GM13976 (cell line): ENCODE results near the gene DEGS2.

Experiments used
- DNase-seq: peaks from one replicate; pipeline ENCODE4 v3.0.0; 2012; ENCODE audit warnings: low spot score
- in situ Hi-C: fragments of 300-500 bp; cut with MboI; formaldehyde crosslinking; loops from one replicate; pipeline ENCODE4 v1.12.0; 2022; ENCODE audit warnings: low sequenced_read_pairs, mixed read lengths, inconsistent platforms; ENCODE audit not compliant: unreplicated experiment
- TF ChIP-seq, protein P1 (sequence below): IDR thresholded peaks from 2 replicates; pipeline ENCODE4 v1.5.1; 2012; ENCODE audit warnings: borderline replicate concordance, mild to moderate bottlenecking; ENCODE audit not compliant: insufficient read depth; ENCODE audit errors: extremely low read depth, missing control alignments, control extremely low read depth

Gene DEGS2

GRCh38 chr14:100103250-100104005, 56.0 kb downstream of the DEGS2 start:
- in situ Hi-C loops, result no loop called here

GRCh38 chr14:100102156-100102785, 57.2 kb downstream of the DEGS2 start:
- TF ChIP-seq, protein P1, sequence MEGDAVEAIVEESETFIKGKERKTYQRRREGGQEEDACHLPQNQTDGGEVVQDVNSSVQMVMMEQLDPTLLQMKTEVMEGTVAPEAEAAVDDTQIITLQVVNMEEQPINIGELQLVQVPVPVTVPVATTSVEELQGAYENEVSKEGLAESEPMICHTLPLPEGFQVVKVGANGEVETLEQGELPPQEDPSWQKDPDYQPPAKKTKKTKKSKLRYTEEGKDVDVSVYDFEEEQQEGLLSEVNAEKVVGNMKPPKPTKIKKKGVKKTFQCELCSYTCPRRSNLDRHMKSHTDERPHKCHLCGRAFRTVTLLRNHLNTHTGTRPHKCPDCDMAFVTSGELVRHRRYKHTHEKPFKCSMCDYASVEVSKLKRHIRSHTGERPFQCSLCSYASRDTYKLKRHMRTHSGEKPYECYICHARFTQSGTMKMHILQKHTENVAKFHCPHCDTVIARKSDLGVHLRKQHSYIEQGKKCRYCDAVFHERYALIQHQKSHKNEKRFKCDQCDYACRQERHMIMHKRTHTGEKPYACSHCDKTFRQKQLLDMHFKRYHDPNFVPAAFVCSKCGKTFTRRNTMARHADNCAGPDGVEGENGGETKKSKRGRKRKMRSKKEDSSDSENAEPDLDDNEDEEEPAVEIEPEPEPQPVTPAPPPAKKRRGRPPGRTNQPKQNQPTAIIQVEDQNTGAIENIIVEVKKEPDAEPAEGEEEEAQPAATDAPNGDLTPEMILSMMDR, result no peak
- in situ Hi-C loops, result no loop called here

More at GRCh38 chr14:100103250-100104005, 56.0 kb downstream of the DEGS2 start:
- TF ChIP-seq, protein P1, result no peak
- no peak for DNase-seq

GRCh38 chr14:100100032-100100703, 59.3 kb downstream of the DEGS2 start:
- no peak for DNase-seq
- in situ Hi-C loops, result no loop called here
- TF ChIP-seq, protein P1, result no peak

More at GRCh38 chr14:100102156-100102785, 57.2 kb downstream of the DEGS2 start:
- DNase-seq, result no peak

DNA sequence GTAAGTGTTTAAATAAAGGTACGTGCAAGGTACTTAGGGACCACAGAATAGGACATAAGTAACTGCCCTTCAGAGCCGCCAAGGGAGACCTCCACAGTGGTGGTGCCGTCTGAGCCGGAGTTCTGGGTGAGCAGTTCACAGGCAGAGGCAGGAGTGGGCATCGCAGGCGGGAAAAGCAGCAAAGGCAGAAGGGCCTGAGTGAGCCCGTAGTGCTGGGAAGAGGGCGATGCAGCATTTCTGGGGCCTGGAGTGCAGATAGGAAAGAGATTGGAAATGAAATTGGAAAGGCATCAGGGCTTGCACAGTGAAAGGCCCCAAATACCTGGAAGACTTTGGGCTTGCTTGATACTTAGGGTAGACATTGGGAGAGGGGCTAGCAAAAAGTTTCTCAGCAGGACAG, 61.3 kb downstream of the DEGS2 start:
- TF ChIP-seq, protein P1, result no peak
- in situ Hi-C loops, result no loop called here
- no peak for DNase-seq

DNA sequence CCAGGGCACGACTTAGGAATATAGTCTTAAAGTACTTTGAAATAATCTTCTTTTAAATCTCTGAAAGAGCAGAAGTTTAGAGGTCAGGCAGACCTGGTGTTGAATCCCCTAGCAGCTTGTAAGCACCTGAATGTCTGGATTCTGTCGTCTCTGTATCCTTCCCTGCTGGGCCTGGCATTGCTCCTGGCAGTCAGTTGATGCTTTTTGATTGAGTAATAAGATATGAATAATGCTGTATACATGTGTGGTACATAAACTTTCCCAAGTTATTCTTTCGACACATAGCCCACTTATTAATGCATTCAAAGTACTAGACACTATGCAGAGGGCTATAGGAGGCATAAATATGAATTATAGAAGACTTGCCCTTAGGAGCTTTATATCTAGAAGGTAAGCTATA, 62.8 kb downstream of the DEGS2 start:
- in situ Hi-C loops, result no loop called here
- DNase-seq, result no peak
- TF ChIP-seq, protein P1, result no peak
